Endometrial microvascular endothelial cells (primary cell): ENCODE results near the gene HEBP2. TPM values are rescaled to one million over a fixed set of nuclear protein-coding genes. Genes with fewer than 3 reads are reported as not detected.

Experiments used
- in situ Hi-C: cut with HindIII; loops from 2 replicates; pipeline ENCODE4 v1.10.0; 2017; ENCODE audit warnings: low sequenced_read_pairs, low pct_unique_long_range_greater_than_20kb; ENCODE audit errors: inconsistent ontology term
- total RNA-seq: library from RNA; depleted of rRNA; stranded (reverse); fragments of >200 nt; gene quantifications from one replicate; pipeline ENCODE4 v1.2.3, GENCODE V29; 2015; ENCODE audit errors: inconsistent ontology term

Gene HEBP2
- total RNA-seq, 1 donor from 2014 or later, result 10.8 TPM

DNA sequence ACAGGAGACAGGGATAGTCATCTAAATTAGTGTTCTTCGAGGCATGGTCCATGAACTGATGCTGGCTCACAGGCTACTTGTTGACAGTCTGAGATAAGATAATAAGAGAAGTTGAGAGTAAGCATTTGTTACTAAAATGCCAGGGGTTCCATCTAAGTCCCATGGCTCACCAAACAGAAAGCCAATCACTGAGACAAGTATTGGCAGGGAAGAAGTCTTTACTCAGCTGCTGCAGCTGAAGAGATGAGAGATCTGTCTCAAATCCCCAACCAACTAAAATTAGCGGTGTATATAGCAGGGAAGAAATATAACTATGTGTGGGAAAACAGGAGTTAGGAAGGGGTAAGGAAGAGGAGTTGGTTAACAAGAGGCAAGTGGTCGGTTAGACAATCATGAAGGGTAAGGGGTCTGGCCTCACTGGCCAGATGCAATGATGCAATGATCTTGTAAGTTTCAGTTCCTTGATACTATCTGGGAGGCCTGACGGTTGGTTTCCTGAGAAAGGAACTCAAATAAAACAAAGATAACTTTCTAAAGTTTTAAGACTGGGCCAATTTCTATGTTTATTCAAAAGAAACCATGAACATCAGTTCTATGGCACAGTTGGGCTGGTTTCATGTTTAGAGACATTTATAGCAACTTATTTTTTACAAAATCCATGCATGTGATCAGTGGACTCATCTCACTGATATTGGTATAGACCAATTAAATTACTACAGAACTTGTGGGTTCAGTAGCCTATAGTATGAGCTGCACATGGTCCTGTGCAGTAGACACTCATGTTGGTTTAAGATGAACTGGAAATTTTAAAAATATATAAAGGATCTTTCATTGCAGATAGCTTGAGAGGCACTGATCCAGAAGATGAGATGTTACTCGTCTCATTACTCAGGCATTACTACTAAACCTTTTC lies 9.9 kb upstream of the HEBP2 start:
- in situ Hi-C loops, result no loop called here

DNA sequence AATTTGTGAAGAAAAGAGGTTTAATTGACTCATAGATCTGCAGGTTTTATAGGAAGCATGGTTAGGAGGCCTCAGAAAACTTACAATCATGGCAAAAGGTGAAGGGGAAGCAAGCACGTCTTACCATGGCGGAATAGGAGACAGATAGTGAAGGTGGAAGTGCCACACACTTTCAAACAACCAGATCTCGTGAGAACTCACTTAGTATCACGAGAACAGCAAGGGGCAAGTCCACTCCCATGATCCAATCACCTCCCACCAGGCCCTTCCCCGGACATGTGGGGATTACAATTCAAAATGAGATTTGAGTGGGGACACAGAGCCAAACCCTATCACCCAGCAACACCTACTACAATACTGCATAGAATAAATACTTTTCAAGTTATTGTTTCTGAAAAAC lies 7.3 kb upstream of the HEBP2 start:
- in situ Hi-C loops, result no loop called here

DNA sequence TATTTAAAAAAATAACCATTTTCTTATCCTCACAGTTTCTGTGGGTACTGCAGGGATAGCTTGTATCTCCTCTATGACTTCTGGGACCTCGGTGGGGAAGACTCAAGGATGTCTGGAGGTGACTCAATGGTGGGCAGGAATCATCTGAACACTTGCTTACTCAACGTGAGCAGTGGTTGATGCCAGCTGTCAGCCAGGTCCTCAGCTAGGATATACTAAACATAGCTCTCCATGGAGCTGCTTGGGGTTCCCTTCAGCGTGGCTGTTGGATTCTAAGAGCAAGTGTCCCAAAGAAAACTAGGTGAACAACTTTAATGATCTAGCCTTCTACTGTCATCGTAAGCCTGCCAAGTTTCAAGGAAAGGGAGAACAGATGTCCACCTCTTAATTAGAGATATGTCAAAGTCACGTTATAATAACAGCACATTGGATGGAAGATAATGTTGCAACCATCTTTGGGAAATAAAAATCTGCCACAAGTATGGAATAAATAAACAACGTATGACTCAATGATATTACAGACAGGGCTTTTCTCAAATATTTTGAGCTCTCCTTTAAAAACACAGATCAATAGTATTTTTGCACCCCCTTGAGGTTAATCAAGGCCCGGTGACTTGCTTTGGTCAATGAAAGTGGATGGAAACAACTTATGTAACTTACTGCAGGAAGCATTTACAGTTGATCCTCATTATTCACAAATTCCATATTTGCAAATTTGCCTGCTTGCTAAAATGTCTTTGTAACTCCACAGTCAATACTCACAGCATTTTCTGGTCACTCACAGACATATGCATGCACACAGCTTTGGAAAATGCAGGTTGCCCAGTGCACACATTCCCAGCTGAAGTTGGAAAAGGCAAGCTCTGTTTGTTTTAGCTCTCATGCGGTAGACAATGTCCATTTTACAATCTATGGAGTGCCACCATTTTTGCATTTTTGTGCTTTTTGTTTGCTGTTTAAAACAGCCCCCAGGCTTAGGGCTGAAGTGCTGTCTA lies 6.6 kb upstream of the HEBP2 start:
- in situ Hi-C loops, result no loop called here

DNA sequence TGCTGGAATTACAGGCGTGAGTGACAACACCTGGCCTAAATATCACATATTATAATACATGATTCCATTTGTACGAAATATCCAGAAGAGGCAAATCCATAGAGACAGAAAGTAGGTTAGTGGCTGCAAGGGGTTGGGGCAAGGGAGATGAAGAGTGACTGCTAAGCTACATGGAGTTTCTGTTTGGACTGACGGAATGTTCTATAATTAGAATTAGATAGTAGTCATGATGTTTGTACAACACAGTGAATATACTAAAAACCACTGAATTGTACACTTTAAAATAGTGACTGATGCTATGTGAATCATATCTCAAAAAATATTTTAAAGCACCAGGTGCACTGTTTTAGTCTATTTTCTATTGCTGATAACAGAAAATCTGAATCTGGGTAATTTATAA lies 3.7 kb upstream of the HEBP2 start:
- in situ Hi-C loops, result no loop called here

DNA sequence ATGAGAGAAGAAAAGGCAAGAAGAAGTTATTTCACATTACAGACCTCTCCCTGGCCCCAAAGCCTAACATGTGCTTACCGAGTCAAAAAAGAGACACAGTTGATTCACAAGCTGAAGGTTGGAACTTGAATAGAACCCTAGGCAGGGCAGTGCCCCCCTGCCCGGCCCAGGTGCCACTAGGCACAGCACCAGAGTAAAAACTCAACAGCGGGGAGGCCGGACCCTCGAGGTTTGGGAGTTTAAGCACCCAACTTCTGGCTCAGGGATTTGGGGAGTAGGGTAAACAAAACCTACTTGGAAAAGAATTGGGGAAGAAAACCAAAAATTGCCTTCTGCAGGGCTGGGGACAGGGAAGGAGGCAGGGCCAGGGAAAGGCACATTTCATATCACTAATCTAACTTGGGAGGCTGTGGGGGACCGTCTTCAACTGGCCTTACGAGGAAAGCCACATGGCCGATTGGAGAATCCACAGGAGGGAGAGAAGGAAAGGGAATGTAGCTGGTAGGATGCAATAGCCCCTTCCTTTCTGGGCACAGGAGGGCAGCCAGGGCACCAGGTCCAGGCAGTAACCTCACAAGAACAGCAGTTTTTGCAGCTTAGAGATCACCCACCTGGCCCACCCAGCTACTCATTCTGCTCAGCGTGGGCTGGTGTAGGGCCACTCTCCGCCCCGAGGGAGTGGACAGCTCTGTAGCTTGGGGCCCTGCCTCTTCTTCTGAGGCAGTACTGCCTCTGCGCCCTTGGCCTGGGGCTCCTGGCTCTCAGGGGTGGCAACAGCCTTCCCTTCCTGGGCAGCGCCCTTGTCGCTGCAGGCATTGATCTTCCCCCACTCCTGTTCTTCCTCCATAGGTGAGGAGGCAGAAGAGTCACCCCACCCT lies 1.8 kb upstream of the HEBP2 start:
- in situ Hi-C loops, result no loop called here

DNA sequence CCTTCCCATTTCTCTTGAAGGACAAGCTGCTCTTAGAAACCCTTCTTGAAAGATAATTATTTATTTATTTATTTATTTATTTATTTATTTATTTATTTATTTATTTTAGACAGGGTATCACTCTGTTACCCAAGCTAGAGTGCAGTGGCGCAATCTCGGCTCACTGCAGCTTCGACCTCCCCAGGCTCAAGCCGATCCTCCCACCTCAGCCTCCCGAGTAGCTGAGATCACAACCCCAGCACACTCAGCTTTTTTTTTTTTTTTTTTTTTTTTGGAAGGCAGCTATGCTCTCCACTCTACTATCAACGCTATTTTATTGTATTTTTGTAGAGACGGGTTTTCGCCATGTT lies 1.2 kb upstream of the HEBP2 start:
- in situ Hi-C loops, result no loop called here

DNA sequence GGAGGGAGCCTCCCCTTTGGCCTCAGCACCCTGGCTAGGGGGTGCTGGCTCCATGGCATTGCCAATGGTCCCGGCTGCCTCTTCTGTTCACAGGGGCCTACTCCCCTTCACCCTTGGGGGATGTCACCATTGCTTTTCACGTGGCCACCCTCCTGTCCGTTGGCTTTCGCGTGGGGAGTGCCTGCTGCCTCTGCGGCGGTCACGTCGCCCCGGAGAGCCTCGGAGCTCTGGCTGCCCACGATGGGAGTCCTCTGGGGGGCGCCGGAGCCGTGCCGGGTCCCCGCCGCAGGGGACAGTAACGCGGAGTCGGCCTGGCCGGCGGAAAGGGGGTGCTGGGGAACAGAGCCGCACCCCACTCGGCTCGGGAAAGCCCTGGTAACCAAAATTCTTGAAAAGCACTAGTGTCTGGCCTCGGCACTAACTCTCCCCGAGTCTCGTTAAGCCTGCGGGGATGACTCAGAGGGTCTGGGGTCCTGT lies 661 bp upstream of the HEBP2 start:
- in situ Hi-C loops, result no loop called here

DNA sequence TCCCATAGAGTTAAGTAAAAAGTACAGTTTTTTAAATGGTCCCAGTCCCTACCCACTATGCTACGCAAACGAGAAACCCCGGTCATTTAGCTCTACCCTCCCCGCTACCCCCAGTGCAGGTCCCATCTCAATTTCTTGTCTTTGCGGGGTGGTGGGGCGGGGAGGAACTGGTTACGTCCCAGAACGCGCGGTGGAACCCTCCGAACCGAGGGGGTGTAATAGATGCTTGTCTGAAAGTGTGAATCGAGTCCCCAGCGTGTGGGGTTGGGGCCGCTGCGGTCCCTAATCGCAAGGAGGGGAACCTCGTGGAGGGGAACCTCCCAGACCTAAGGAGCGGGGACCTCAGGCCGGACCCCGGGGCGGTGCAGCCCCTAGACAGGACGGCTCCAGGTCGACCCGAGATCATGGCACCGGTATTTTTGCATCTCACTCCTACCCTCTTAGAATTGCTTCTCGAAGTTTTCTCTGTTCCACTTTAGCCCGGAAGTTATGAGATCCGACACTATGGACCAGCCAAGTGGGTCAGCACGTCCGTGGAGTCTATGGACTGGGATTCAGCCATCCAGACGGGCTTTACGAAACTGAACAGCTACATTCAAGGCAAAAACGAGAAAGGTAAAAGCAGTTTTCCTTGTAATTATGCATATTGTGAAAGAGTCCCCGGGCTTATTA lies 779 bp downstream of the HEBP2 start:
- in situ Hi-C loops, result no loop called here

DNA sequence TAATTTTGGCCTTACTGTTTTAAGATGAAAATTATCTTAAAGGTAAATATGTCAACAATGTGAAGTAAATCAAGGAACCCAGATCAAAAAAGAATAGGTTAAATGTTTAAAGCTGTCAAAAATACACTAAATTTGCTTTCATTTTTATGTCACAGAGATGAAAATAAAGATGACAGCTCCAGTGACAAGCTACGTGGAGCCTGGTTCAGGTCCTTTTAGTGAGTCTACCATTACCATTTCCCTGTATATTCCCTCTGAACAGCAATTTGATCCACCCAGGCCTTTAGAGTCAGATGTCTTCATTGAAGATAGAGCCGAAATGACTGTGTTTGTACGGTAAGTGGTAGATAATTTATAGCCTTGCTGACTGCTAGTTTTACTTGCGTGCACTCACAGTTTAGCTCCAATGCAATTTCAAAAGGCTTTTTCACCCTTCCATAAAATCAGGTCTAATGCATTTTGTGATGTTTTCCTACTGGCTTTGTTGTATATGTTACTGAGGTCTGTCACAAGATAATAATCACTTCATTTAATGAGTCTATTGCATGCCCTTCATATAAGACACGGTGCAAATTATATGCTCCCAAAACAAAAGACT lies 1.9 kb downstream of the HEBP2 start:
- in situ Hi-C loops, result no loop called here

DNA sequence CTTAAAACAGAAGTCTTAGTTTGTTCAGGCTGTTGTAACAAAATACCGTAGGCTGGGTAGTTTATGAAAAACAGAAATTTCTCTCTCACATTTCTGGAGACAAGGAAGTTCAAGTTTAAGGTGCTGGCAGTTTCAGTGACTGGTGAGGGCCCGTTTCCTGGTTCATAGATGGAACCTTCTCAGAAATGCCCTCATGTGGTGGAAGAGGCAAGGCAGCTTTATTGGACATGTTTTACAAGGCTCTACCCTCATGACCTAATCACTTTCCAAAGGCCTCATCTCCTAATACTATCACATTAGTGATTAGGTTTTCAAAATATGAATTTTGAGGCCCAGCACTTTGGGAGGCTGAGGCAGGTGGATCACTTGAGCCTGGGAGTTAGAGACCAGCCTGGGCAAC lies 2.4 kb downstream of the HEBP2 start:
- in situ Hi-C loops, result no loop called here

DNA sequence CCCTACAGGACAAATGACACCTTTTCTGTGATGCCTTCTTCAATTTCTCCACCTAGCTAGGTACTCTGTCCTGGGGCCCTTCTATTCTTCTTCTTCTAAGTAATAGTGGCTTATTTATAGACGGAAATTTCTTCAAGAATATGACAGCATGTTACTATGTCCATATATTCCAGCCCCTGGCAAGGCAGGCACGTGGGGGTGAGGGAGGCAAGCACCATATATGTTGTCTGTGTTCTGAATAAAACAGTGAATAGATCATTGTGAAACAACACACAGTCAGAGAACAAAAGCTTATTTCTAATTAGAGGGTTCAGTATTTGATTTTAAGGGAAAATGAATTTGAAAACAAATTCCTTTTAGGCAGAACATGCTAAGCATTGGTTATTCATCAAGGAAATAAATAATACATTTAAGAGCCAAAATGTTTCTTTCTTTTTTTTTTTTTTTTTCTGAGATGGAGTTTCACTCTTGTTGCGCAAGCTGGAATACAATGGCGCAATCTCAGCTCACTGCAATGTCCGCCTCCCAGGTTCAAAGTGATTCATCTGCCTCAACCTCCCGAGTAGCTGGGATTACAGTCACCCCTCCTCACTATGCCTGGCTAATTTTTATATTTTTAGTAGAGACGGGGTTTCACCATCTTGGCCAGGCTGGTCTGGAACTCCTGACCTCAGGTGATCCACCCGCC lies 6.2 kb downstream of the HEBP2 start:
- in situ Hi-C loops, result no loop called here

DNA sequence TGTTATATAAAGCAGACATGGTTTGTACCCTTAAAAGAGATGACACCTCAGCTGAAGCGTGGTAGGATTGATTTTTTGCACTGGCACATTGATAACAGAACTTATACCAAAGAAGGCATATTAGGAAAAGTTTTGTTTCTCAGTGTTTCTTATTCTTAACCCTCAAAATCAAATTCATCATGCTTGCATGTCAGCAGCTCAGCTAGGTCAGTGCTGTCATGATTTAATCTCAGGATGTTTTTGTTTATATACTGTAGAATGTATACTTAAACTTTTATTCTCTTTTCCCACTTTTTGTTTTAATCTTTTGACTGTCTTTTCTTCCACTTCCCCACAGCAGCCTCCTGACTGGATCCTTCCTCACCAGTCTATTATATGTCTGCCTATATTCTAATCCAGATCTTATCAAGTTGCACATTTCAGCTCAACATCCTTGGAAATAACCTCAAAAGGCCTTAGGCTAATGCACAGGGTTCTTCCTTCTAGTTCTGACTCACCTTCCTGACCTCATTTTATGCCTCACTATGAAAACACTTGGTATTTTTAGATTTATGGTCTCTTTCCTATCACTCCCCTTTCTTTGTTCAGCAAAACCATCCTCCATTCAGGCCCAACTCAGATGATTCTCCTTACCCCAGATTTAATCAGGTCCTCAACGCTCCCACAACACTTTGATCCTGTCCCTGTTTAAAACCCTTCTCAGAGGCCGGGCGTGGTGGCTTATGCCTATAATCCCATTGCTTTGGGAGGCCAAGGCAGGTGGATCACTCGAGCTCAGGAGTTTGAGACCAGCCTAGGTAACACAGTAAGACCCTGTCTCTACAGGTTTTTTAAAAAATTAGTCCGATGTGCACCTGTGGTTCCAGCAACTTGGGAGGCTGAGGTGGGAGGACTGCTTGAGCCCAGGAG lies 7.2 kb downstream of the HEBP2 start:
- in situ Hi-C loops, result no loop called here

DNA sequence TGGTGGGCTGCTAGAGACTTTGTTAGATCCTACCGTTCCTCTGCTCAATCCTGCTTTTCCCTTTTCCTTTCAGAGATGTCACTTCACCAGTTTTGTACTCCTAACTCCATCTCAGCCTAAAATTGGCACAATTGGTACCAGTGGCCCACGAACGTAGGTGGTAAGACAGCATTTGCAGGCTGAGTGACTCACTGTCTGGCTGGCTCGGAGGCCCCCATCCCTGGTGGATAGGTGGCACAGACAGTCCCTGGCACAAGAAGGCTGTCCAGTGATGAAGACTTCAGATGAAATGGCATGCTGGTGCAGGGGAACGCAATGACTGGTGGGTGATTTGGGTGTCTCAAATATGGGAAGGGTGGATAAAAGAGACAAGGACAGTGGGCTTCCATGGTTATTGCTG lies 11.1 kb downstream of the HEBP2 start:
- in situ Hi-C loops, result no loop called here

DNA sequence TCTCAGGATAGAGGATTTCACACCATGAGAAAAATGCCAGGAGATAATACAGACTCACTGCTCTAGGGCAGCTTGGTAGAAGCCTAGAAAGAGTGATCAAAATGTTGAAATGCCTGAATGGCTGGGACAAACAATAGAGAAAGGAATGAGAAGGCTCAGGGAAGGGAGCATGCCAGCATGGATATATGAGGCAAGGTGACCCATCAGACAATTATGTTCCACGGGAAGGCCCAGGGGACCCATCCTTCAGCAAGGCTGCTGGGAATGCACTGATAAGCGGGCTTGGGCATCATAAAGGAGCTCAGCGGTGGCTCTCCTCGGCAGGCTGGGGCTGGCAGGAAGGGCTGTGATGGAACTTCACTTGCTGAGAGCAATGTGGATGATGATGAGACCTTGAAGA lies 12.2 kb downstream of the HEBP2 start:
- in situ Hi-C loops, result no loop called here

DNA sequence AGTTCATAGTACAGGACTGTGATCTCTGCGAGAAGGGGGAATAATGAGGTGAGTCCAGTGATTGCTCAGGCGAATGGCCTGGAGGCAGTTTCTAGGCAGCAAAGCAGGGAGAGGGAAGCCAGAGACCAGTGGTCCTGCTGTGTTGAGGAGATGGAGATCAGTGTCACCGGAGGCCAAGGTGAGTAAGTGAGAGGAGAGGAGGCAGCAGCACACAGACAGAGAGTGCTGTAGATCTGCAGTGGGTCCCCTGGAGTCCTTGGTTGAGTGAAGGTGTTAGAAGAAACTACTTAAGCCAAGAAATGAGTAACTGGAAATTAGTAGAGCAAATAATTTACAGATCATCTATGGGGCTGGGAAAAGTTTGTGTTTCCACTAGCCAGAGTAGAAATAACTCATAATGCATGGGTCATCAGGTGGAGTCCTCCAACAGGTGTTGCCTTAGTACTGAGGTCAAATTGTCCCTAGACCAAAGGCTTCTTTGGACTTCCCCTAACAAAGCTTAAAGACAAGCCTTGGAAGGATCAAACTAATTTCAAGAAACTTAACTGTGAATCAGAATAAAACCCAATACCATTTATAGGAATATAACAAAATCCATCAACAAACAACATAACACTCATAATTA lies 13.6 kb downstream of the HEBP2 start:
- in situ Hi-C loops, result no loop called here

DNA sequence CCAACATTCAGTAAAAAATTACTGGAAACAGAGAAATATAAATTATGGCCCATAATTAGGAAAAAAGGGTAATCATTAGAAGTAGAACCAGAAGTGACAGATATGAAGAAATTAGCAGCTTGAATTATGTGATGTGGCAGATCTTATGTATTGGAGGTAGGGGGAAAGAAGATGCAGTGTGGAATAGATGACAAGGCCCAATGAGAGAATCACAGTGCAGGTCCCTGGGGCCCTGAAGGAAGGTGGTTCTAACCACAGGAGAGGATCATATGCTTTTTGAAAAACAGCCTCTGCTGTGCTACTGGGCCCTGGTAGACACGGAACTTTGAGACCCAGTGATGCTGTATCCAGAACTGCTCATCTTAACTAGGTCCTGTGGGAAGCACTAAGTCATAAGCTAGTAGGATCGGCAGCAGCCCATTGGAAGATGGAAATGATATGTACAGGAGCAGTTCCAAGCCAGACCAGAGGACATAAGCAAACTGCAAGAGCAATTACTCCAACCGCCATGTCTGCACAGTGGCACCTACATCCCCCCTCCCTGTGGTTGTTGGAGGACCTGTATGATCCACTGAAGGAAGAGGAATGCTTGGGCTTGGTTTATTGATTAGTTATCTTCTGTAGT lies 14.2 kb downstream of the HEBP2 start:
- in situ Hi-C loops, result no loop called here
